ENCODE data around the gene ACTL7B. TPM values are rescaled to one million over a fixed set of nuclear protein-coding genes. Genes with fewer than 3 reads are reported as not detected.

ACTL7B gene
- total and polyA plus RNA-seq, 2 experiments from 2014 or later, result not detected

- Histone ChIP-seq H3K4me3 (no peak overlapping the region), H4K20me1 (replicated peaks; ENCODE audit: insufficient read depth) (no peaks in the 10 kb centered on the region), H3K9me2 (ENCODE audit: insufficient read depth) (no peaks in the 10 kb centered on the region), H3K79me2 (replicated peaks; ENCODE audit: insufficient read depth) (no peaks in the 10 kb centered on the region), H3F3A (replicated peaks; ENCODE audit: low read depth) (no peaks in the 10 kb centered on the region), H3K4me2 (no peak overlapping the region), H3K27ac (ENCODE audit: low read depth) (no peak overlapping the region), H3K36me3 (ENCODE audit: insufficient read depth) (no peaks in the 10 kb centered on the region), H3K27me3 (ENCODE audit: insufficient read depth) (no peaks in the 10 kb centered on the region), H3K4me1 (ENCODE audit: insufficient read depth) (peaks cover 3% of the 10 kb centered on the region; the same call in 1 of the 2 replicates), H2AFZ (peak overlapping the region; percentile 92)
- ATAC-seq, result peak; percentile 29; the same call in 1 of the 3 replicates
- no peaks in the 10 kb centered on the region; the same call in 2 of the 3 replicates for H3K9me3 Mint-ChIP-seq
- no peak overlapping the region for H3K27ac Mint-ChIP-seq
- H3K4me1 Mint-ChIP-seq, result peaks cover 2% of the 10 kb centered on the region; the same call in 1 of the 3 replicates
- H3K36me3 Mint-ChIP-seq (ENCODE audit: low read depth), result no peaks in the 10 kb centered on the region
- DNase-seq (ENCODE audit: low spot score), result peak; percentile 12
- H3K4me3 Mint-ChIP-seq, result no peak overlapping the region
- TF ChIP-seq EZH2phosphoT487 (IDR thresholded peaks at IDR 0.05; ENCODE audit: unreplicated experiment) (no peak), JUNB (IDR thresholded peaks at IDR 0.05; ENCODE audit: unreplicated experiment) (no peak), REST (IDR thresholded peaks at IDR 0.05; ENCODE audit: unreplicated experiment) (no peak), CREB1 (CRISPR knock-in tag; IDR thresholded peaks at IDR 0.05; ENCODE audit: low read depth) (no peak), NANOG (IDR thresholded peaks at IDR 0.05; ENCODE audit: borderline replicate concordance) (no peak), POLR2AphosphoS5 (IDR thresholded peaks at IDR 0.05; ENCODE audit: low read depth) (no peak), ETS1 (IDR thresholded peaks at IDR 0.05) (no peak), ZNF462 (CRISPR knock-in tag; IDR thresholded peaks at IDR 0.05) (no peak), CTCF (conservative IDR thresholded peaks at IDR 0.05; ENCODE audit: low read depth in 2 of 2) (no peak), ZNF114 (CRISPR knock-in tag; IDR thresholded peaks at IDR 0.05) (no peak), ZNF331 (CRISPR knock-in tag; IDR thresholded peaks at IDR 0.05; ENCODE audit: low read depth) (no peak), STAT1 (IDR thresholded peaks at IDR 0.05; ENCODE audit: unreplicated experiment) (no peak), EZH2 (IDR thresholded peaks at IDR 0.05; ENCODE audit: low read depth, unreplicated experiment) (no peak)
- no peaks in the 10 kb centered on the region for H3K27me3 Mint-ChIP-seq (ENCODE audit: insufficient read depth, low read depth, poor library complexity)
These were observed 13.0 kb downstream of the ACTL7B start for GRCh38 chr9:108842610-108843295.

Measured in GM23338 (cell line).